GM13977 (cell line): ENCODE results near the gene TRIO.

Source experiments
- DNase-seq: peaks from one replicate; pipeline ENCODE4 v3.0.0; 2012; ENCODE audit warnings: low spot score
- in situ Hi-C: fragments of 300-500 bp; cut with MboI; formaldehyde crosslinking; loops from one replicate; pipeline ENCODE4 v1.12.0; 2022; ENCODE audit warnings: low sequenced_read_pairs, low pct_unique_long_range_greater_than_20kb, mixed read lengths, inconsistent platforms; ENCODE audit not compliant: unreplicated experiment
- TF ChIP-seq, protein P1 (sequence below): IDR thresholded peaks from 2 replicates; pipeline ENCODE4 v1.5.1; 2012; ENCODE audit warnings: mild to moderate bottlenecking, control low read depth; ENCODE audit not compliant: insufficient read depth; ENCODE audit errors: extremely low read depth, missing control alignments

Gene TRIO

DNA sequence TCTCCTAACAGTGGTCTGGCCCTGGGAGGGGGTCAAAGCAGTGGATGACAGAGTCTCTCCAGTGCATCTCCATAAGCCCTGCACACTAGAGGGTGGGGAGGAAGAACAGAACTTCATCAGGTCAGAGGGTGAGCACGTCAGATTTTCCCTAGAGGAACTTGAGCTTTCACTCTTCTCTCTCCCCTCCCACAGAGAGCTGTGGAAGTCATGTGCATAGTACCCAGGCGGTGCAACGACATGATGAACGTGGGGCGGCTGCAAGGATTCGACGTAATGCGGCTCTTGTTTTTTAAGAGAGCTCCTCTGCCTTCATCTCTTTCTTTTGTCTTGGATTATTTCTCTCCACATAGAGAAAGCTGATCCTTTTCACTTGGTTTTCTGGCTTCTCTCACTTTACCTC is 338.2 kb downstream of the TRIO start:
- in situ Hi-C loops, result no loop called here
- no peak for DNase-seq
- TF ChIP-seq, protein P1, sequence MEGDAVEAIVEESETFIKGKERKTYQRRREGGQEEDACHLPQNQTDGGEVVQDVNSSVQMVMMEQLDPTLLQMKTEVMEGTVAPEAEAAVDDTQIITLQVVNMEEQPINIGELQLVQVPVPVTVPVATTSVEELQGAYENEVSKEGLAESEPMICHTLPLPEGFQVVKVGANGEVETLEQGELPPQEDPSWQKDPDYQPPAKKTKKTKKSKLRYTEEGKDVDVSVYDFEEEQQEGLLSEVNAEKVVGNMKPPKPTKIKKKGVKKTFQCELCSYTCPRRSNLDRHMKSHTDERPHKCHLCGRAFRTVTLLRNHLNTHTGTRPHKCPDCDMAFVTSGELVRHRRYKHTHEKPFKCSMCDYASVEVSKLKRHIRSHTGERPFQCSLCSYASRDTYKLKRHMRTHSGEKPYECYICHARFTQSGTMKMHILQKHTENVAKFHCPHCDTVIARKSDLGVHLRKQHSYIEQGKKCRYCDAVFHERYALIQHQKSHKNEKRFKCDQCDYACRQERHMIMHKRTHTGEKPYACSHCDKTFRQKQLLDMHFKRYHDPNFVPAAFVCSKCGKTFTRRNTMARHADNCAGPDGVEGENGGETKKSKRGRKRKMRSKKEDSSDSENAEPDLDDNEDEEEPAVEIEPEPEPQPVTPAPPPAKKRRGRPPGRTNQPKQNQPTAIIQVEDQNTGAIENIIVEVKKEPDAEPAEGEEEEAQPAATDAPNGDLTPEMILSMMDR, result no peak

DNA sequence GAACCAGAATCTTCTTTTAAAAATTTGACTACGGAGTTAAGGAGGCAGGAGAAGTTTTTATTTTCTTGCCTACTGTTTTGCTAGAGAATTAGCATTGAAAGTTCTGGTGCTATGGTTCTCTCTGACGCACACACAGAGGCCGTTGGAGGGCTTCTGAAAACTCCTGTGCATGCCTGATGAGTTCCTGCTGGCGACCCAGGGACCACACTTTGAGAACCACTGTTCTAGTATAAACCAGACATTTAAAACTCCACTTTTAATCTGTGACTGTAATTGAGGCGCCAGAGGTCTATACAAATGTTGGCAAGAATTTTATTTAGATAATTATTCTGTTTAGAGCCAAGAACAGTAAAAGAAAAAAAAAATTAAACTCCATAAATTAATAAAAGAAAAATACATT is 338.9 kb downstream of the TRIO start:
- TF ChIP-seq, protein P1, result no peak
- in situ Hi-C loops, result no loop called here
- no peak for DNase-seq

DNA sequence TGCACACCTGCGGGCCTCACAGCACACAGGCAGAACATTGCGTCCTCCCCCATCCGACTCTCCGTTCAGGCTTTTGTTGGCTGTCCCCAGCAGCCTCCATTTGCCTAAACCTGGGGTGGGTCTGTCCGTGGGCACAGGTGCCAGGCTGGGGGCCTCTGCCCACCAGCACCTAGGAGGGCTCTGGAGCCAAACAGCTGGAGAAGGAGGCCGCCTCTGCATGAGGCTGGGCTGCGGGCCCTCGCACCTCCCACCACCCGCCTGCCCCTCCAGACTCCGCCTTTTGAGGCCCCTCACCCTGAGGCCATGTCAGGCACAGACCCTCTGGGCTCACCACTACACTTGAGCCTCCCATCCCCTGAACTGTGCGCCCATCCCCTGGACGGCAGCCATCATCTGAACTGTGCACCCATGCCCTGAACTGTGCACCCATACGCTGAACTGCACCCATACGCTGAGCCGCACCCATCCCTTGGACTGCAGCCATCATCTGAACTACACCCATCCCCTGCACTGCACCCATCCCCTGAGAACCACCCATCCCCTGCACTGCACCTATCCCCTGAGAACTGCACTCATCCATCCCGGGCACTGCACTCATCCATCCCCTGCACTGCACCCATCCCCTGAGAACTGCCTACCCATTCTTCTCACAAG is 340.5 kb downstream of the TRIO start:
- TF ChIP-seq, protein P1, result no peak
- in situ Hi-C loops, result no loop called here
- DNase-seq, result no peak

DNA sequence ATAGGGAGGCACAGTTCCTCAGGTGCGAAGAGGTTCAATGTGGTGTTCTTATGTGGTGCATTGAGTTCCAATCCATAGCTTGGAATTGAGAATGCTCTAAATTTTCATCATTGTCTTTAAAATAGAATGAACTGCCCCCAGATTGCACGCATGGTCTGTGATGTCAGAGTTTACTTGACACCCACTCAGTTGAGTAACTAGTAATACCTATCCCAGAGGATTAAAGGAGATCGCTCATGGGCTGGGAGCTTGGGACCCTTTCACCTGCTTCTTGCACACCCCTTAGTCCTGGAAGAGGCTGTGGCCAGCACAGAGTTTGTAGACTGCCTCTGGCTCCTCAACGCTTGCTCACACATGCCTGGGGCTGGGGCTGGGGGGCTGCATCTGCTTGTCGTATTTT is 343.3 kb downstream of the TRIO start:
- in situ Hi-C loops, result no loop called here
- TF ChIP-seq, protein P1, result no peak
- no peak for DNase-seq

DNA sequence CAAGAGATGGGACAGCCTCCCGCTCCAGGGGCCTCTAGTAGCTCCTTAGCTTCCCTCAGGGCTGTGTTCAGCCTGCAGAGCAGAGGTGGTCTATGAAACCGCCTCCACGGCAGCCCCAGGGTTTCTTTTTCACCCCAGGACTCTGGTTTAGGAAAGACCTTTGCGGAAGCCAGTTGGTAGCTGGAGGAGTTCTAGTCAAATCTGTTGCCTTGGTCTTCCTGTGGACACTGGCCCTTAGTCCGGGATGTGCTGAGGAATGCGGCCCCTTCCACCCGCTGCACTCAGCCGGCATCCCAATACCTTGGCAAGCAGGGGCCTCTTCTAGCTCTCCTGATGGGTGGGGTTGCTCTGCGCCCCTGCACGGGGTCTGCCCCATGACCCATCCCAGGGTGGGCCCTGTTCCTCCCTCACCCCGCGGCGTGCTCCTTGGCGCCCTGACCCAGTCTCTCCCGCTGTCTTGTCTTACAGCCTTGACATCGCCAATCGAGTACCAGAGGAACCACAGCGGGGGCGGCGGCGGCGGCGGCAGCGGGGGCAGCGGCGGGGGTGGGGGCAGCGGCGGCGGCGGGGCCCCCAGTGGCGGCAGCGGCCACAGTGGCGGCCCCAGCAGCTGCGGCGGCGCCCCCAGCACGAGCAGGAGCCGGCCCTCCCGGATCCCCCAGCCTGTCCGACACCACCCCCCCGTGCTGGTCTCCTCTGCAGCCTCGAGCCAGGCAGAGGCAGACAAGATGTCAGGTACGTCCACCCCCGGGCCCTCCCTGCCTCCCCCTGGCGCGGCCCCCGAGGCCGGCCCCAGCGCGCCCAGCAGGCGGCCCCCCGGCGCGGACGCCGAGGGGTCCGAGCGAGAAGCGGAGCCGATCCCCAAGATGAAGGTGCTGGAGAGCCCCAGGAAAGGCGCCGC is 344.1 kb downstream of the TRIO start:
- in situ Hi-C loops, result no loop called here

DNA sequence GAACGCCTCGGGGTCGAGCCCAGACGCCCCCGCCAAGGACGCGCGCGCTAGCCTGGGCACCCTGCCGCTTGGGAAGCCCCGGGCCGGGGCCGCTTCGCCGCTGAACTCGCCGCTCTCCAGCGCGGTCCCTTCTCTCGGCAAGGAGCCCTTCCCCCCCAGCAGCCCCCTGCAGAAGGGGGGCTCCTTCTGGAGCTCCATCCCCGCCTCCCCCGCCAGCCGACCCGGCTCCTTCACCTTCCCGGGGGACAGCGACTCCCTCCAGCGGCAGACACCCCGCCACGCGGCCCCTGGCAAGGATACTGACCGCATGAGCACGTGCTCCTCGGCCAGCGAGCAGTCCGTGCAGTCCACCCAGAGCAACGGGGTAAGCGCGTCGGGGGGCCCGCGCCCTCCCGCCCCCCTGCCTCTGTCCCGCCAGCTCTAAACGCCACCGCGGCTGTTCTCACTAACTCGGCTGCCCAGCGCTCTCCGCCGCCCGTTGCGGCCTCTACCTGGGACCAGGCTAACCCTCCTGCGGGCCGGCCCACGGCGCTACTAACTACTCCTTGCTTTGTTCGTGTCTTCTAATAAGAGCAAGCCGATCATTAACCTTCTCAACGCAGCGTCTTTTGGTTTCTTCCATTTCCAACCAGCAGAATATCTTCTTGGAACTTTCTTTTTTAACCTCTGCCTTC is 344.9 kb downstream of the TRIO start:
- no peak for DNase-seq
- in situ Hi-C loops, result no loop called here
- TF ChIP-seq, protein P1, result no peak

More for the DNA sequence above, 344.1 kb downstream of the TRIO start:
- TF ChIP-seq, protein P1, result no peak
- DNase-seq, result no peak
